Measurements from ENCODE around the gene COL1A2. TPM values are rescaled to one million over a fixed set of nuclear protein-coding genes. Genes with fewer than 3 reads are reported as not detected.

COL1A2 gene
- total RNA-seq, 1 experiment from 2014 or later: 42.1 TPM

DNA sequence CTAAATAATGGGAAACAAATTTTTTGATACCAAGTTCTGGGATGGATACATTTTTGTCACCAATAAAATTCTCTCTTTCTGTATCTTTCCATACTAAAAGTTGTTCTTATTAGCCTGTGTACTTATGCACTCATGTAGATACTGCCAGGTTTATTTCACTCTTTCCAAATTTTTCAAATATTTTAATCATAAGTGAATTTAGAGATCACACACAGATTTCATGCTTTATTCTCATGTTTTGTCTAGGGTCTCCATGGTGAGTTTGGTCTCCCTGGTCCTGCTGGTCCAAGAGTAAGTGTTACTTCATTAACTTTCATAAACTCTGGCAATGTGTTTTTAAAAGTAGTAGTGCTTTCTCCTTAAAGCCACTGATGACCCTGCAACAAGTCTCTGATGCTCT is 20.3 kb downstream of the COL1A2 start:
- Histone ChIP-seq H4K20me1 (ENCODE audit: control insufficient read depth, insufficient read depth, insufficient read length) (no peaks in the 10 kb centered on the region), H3K56ac (ENCODE audit: insufficient read length, low read depth, low read length) (no peak overlapping the region), H4K91ac (ENCODE audit: insufficient read length, low read depth, low read length) (no peak overlapping the region), H3K18ac (ENCODE audit: insufficient read length, low read depth, low read length) (no peak overlapping the region), H3K79me1 (ENCODE audit: insufficient read depth, low read depth, low read length, poor library complexity, severe bottlenecking) (no peaks in the 10 kb centered on the region), H3K27ac (ENCODE audit: insufficient read length, low read depth, low read length) (no peak overlapping the region), H3T11ph (ENCODE audit: low read length) (no peak overlapping the region), H3K9ac (ENCODE audit: extremely low read depth, insufficient read length, low read length) (no peak overlapping the region), H3K9me3 (ENCODE audit: control insufficient read depth, low read depth, low read length) (no peaks in the 10 kb centered on the region), H2BK15ac (ENCODE audit: low read depth, low read length) (no peak overlapping the region), H4K8ac (replicated peaks; ENCODE audit: insufficient read length, low read depth, low read length) (no peak overlapping the region), H4K5ac (ENCODE audit: insufficient read length, low read depth, low read length) (no peak overlapping the region), H3K27me3 (ENCODE audit: insufficient read depth, low read length) (no peaks in the 10 kb centered on the region), H3K4ac (ENCODE audit: low read depth, low read length) (no peak overlapping the region), H2BK5ac (ENCODE audit: insufficient read length, low read length) (no peak overlapping the region), H3K23me2 (ENCODE audit: insufficient read length, low read depth, low read length, poor library complexity, severe bottlenecking) (no peaks in the 10 kb centered on the region), H3K4me1 (ENCODE audit: insufficient read depth, low read length) (peaks cover 3% of the 10 kb centered on the region; the same call in 1 of the 2 replicates), H3K4me2 (ENCODE audit: insufficient read depth, insufficient read length, low read length) (no peak overlapping the region), H3K79me2 (ENCODE audit: insufficient read depth, low read length) (no peaks in the 10 kb centered on the region), H2AK5ac (ENCODE audit: insufficient read length, low read length) (no peak overlapping the region), H2BK120ac (ENCODE audit: low read depth, low read length, poor library complexity, severe bottlenecking) (no peak overlapping the region), H2BK12ac (ENCODE audit: insufficient read length, low read depth, low read length) (no peak overlapping the region), H3K14ac (ENCODE audit: insufficient read depth, low read length) (no peak overlapping the region), H3K23ac (ENCODE audit: insufficient read length, low read depth, low read length) (no peak overlapping the region), H2AFZ (ENCODE audit: low read length) (no peak overlapping the region), H2BK20ac (ENCODE audit: low read depth, low read length, poor library complexity, severe bottlenecking) (no peak overlapping the region)
- Mint-ChIP-seq H3K4me3 (no peak overlapping the region), H3K27me3 (ENCODE audit: low read depth) (no peaks in the 10 kb centered on the region), H3K36me3 (ENCODE audit: insufficient read depth in 1 of 3, low read depth in 3 of 3) (peaks cover 11 to 75% (median 38%) of the 10 kb centered on the region in 3 experiments; a peak in 6 of 7 replicates), H3K27ac (no peak overlapping the region), H3K9me3 (no peaks in the 10 kb centered on the region), H3K4me1 (peaks cover 8 to 10% of the 10 kb centered on the region in 2 experiments)
- TF ChIP-seq, protein P1, sequence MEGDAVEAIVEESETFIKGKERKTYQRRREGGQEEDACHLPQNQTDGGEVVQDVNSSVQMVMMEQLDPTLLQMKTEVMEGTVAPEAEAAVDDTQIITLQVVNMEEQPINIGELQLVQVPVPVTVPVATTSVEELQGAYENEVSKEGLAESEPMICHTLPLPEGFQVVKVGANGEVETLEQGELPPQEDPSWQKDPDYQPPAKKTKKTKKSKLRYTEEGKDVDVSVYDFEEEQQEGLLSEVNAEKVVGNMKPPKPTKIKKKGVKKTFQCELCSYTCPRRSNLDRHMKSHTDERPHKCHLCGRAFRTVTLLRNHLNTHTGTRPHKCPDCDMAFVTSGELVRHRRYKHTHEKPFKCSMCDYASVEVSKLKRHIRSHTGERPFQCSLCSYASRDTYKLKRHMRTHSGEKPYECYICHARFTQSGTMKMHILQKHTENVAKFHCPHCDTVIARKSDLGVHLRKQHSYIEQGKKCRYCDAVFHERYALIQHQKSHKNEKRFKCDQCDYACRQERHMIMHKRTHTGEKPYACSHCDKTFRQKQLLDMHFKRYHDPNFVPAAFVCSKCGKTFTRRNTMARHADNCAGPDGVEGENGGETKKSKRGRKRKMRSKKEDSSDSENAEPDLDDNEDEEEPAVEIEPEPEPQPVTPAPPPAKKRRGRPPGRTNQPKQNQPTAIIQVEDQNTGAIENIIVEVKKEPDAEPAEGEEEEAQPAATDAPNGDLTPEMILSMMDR (conservative IDR thresholded peaks at IDR 0.05): no peak
- DNase-seq: no peak

Measured in H9 (cell line).